GM12801 (cell line): Measurements from ENCODE around the gene RAN.

Experiments used
- TF ChIP-seq, protein P1 (sequence below): IDR thresholded peaks from one replicate; pipeline ENCODE4 v1.5.1; 2011; ENCODE audit warnings: control low read depth; ENCODE audit not compliant: insufficient read length; ENCODE audit errors: extremely low read depth

The RAN gene

GRCh38 chr12:130920723-130921381 lies 49.0 kb downstream of the RAN start:
- TF ChIP-seq, protein P1, sequence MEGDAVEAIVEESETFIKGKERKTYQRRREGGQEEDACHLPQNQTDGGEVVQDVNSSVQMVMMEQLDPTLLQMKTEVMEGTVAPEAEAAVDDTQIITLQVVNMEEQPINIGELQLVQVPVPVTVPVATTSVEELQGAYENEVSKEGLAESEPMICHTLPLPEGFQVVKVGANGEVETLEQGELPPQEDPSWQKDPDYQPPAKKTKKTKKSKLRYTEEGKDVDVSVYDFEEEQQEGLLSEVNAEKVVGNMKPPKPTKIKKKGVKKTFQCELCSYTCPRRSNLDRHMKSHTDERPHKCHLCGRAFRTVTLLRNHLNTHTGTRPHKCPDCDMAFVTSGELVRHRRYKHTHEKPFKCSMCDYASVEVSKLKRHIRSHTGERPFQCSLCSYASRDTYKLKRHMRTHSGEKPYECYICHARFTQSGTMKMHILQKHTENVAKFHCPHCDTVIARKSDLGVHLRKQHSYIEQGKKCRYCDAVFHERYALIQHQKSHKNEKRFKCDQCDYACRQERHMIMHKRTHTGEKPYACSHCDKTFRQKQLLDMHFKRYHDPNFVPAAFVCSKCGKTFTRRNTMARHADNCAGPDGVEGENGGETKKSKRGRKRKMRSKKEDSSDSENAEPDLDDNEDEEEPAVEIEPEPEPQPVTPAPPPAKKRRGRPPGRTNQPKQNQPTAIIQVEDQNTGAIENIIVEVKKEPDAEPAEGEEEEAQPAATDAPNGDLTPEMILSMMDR = no peak

DNA sequence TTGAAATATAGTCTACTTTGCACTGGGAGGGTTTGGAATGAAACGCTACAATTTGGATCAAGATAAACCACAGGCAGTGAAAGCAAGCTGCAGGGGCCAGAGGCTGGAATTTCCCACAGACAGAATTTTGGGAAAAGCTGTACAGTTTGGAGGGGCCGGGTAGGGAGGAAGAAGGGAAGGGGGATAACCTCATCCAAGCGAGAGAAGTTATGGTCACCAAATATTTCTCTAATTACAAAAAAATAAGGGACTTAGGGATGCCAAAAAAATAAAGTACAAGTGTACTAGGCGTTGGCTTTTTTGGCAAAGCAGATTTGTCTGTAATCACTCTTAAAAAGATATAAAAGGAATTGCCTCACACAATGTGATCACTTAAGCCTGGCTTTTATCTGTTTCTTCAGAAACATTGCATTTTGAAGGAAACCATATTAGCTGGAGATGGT lies 50.7 kb downstream of the RAN start:
- TF ChIP-seq, protein P1 = no peak

DNA sequence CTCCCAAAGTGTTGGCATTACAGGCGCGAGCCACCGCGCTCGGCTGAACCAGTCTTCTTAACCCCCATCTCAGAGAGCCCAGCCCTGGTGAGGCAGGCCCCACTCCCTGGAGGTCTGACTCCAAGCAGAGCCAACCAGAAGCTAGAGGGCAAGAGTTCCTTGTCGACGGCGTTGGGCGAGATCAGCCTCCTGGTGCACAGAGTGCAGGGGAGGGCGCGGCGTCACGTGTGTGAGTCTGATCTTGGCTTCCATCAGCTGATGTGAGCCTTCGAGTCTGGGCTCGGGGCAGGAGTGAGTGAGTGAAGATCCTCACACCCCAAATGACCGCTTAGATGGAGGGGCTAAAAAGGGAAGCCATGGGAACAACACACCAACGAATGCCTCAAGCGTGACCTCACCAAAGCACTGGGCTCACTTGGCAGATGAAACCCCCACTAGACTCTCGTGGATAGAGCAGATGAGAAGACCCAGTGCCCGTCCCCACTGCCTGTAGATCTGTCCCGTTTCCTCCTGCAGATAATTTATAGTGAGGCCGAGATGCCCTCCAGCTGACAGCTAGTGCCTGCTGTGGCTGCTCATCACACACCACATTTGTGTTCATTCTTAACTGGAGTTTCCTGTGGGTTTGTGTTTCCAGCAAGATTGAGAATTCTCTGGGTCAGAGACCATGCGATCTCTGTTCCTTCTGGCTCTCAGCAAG lies 53.2 kb downstream of the RAN start:
- TF ChIP-seq, protein P1 = no peak

DNA sequence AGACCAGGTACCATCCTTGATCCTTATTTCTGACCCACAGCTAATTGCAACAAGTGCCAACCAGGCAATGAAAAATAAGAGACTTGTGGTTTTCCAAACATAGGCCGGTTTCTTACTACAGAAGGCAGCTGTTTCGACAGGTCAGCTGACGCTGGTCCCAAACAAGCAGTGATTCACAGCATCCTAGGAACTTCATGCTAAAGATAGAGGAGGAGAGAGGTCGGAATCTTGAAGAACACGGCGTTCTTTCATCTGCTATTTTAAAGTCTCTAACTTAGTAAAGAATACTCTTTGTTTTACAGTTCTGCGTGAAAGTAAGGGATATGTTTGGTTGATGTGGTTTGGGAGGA lies 53.8 kb downstream of the RAN start:
- TF ChIP-seq, protein P1 = no peak
